Testis (tissue), 3 donors: ENCODE data around the gene RPS21. TPM values are rescaled to one million over a fixed set of nuclear protein-coding genes. Genes with fewer than 3 reads are reported as not detected.
"Not testable (repeated sequence)": the region's sequence is repeated elsewhere in the genome, so short reads cannot be mapped to it uniquely, and the experiment has no call there.

ENCODE experiments used
- DNase-seq: peaks from one replicate; pipeline ENCODE4 v3.0.0-alpha.2; 2019
- H3K27ac ChIP-seq, 2 donors: fragments of 200-600 bp; sonication (generic); one replicate each; pipeline ENCODE4 v1.5.1; 2019
- H3K27me3 ChIP-seq: fragments of 200-600 bp; sonication (generic); one replicate; pipeline ENCODE4 v1.5.1; 2019
- H3K36me3 ChIP-seq: fragments of 200-600 bp; sonication (generic); one replicate; pipeline ENCODE4 v1.5.1; 2017; ENCODE audit warnings: low read depth; ENCODE audit errors: missing control alignments
- H3K4me1 ChIP-seq: fragments of 200-600 bp; sonication (generic); one replicate; pipeline ENCODE4 v1.5.1; 2019
- H3K4me3 ChIP-seq, 2 donors: fragments of 200-600 bp; sonication (generic); one replicate each; pipeline ENCODE4 v1.5.1; 2017 to 2019
- H3K9me3 ChIP-seq: fragments of 200-600 bp; sonication (generic); one replicate; pipeline ENCODE4 v1.5.1; 2017
- CTCF ChIP-seq, 3 experiments: fragments of 450-650 bp in 2 of 3; fragments of 200-600 bp in 1 of 3; sonication (generic) in 1 of 3; IDR thresholded peaks; one replicate each; pipeline ENCODE4 v1.5.1; 2016 to 2019; ENCODE audit warnings: antibody characterized with exemption in 3 of 3, mild to moderate bottlenecking in 2 of 3, moderate library complexity in 1 of 3
- POLR2A ChIP-seq: fragments of 450-650 bp; IDR thresholded peaks from one replicate; pipeline ENCODE4 v1.6.1; 2017; ENCODE audit warnings: antibody characterized with exemption, mild to moderate bottlenecking, moderate library complexity
- WGBS, 2 donors: methylation state at CpG; one replicate each; pipeline ENCODE4 v1.1.5; 2018; 5-methylcytosine and 5-hydroxymethylcytosine counted together
- intact Hi-C: fragments of 100-400 bp; cut with DNase I; formaldehyde crosslinking; loops from one replicate; pipeline ENCODE4 v1.15.1; 2023; ENCODE audit warnings: low total_unique reads
- polyA plus RNA-seq: library from polyadenylated mRNA; stranded (reverse); fragments of 350-450 nt; fragmentation: Illumina TruSeq; extraction: RNeasy Lipid Tissue Mini Kit (QIAGEN cat#74804); gene quantifications from one replicate; pipeline ENCODE4 v1.2.3, GENCODE V29; 2014; ENCODE audit warnings: low read depth, low replicate concordance; ENCODE audit not compliant: insufficient read depth
- total RNA-seq, 2 donors: library from RNA; depleted of rRNA; stranded (reverse); fragments of >200 nt; gene quantifications; one replicate each; pipeline ENCODE4 v1.2.3, GENCODE V29; 2016

The RPS21 gene
- total and polyA plus RNA-seq, 3 donors from 2014 or later = 548 to 1,387 (median 1,052) TPM

GRCh38 chr20:62370115-62370806 is 16.6 kb upstream of the RPS21 start:
- Histone ChIP-seq H3K36me3 (no peaks in the 10 kb centered on the region), H3K27me3 (no peaks in the 10 kb centered on the region), H3K4me1 (peaks cover 71% of the 10 kb centered on the region), H3K27ac (no peak overlapping the region), H3K4me3 (no peak overlapping the region), H3K9me3 (no peaks in the 10 kb centered on the region)
- DNase-seq = no peak
- 30 to 47% methylated on average over 2 to 19 of the region's 19 CpGs for WGBS, 2 donors
- intact Hi-C loops = no loop called here
- TF ChIP-seq CTCF (IDR thresholded peaks at IDR 0.05) (no peak), POLR2A (no peak)

- no peak overlapping the region for H3K4me3 ChIP-seq
- DNase-seq = no peak
- TF ChIP-seq POLR2A (no peak), CTCF (IDR thresholded peaks at IDR 0.05) (no peak)
- H3K9me3 ChIP-seq = no peaks in the 10 kb centered on the region
- no peaks in the 10 kb centered on the region for H3K27me3 ChIP-seq
- H3K27ac ChIP-seq = no peak overlapping the region
- intact Hi-C loops = no loop called here
- H3K36me3 ChIP-seq = no peaks in the 10 kb centered on the region
- 76 to 81% methylated on average over 3 to 18 of the region's 18 CpGs for WGBS, 2 donors
- H3K4me1 ChIP-seq = peaks cover 71% of the 10 kb centered on the region
These were observed 15.9 kb upstream of the RPS21 start for GRCh38 chr20:62370807-62371587.

- no peaks in the 10 kb centered on the region for H3K9me3 ChIP-seq
- no peak for TF ChIP-seq POLR2A
- no peak for TF ChIP-seq CTCF (IDR thresholded peaks at IDR 0.05)
- intact Hi-C loops = no loop called here
- H3K4me1 ChIP-seq = peaks cover 71% of the 10 kb centered on the region
- H3K4me3 ChIP-seq = no peak overlapping the region
- no peak for DNase-seq
- no peaks in the 10 kb centered on the region for H3K27me3 ChIP-seq
- WGBS, 2 donors = 92 to 93% methylated on average over 3 to 8 of the region's 8 CpGs
- no peaks in the 10 kb centered on the region for H3K36me3 ChIP-seq
- H3K27ac ChIP-seq = no peak overlapping the region
These were observed 15.3 kb upstream of the RPS21 start for GRCh38 chr20:62371588-62372041.

GRCh38 chr20:62372042-62372993 is 14.6 kb upstream of the RPS21 start:
- H3K27ac ChIP-seq = no peak overlapping the region
- no peak for DNase-seq

GRCh38 chr20:62373631-62374179 is 13.2 kb upstream of the RPS21 start:
- peaks cover 77% of the 10 kb centered on the region for H3K4me1 ChIP-seq
- H3K27me3 ChIP-seq, DNase-seq, intact Hi-C loops, H3K4me3 ChIP-seq, H3K36me3 ChIP-seq, H3K27ac ChIP-seq, H3K9me3 ChIP-seq: not testable (repeated sequence)
- WGBS, 2 donors = 86 to 89% methylated on average over 24 to 27 of the region's 40 CpGs

More at GRCh38 chr20:62372042-62372993, 14.6 kb upstream of the RPS21 start:
- no peak overlapping the region for H3K4me3 ChIP-seq
- H3K9me3 ChIP-seq = no peaks in the 10 kb centered on the region
- peaks cover 77% of the 10 kb centered on the region for H3K4me1 ChIP-seq
- TF ChIP-seq POLR2A (no peak), CTCF (IDR thresholded peaks at IDR 0.05) (no peak)
- 85% methylated on average over 14 to 29 of the region's 29 CpGs for WGBS, 2 donors
- intact Hi-C loops = no loop called here
- no peaks in the 10 kb centered on the region for H3K27me3 ChIP-seq
- no peaks in the 10 kb centered on the region for H3K36me3 ChIP-seq
